HepG2 (cell line): ENCODE results near the gene IQCK. TPM values are rescaled to one million over a fixed set of nuclear protein-coding genes. Genes with fewer than 3 reads are reported as not detected.

ENCODE experiments used
- DRAP1 ChIP-seq: IDR thresholded peaks from 2 replicates; pipeline ENCODE4 v1.6.1; 2016; ENCODE audit warnings: missing genetic modification reagents, missing compliant biosample characterization
- FOSL1 ChIP-seq: sonication (generic); formaldehyde crosslinking; IDR thresholded peaks from 2 replicates; pipeline ENCODE4 v1.9.0; 2021; ENCODE audit warnings: missing genetic modification reagents, borderline replicate concordance
- HNRNPL ChIP-seq: fragments of 200-400 bp; formaldehyde crosslinking; IDR thresholded peaks from 2 replicates; pipeline ENCODE4 v1.6.1; 2017; ENCODE audit warnings: mild to moderate bottlenecking, low read depth, low read length
- LCORL ChIP-seq, 2 experiments: fragments of 450-650 bp in 1 of 2; sonication (generic) in 1 of 2; formaldehyde crosslinking in 1 of 2; IDR thresholded peaks; 2 replicates each; pipeline versions ENCODE4 v1.5.0 to v1.6.1; 2017 to 2020; ENCODE audit warnings: antibody characterized with exemption in 1 of 2, missing genetic modification reagents in 1 of 2
- NCOA2 ChIP-seq: sonication (generic); formaldehyde crosslinking; IDR thresholded peaks from 2 replicates; pipeline ENCODE4 v1.8.0; 2022; ENCODE audit warnings: inconsistent platforms
- RFXANK ChIP-seq: IDR thresholded peaks from 2 replicates; pipeline ENCODE4 v1.6.1; 2016
- ZBTB40 ChIP-seq, 2 experiments: fragments of 450-650 bp in 1 of 2; sonication (generic) in 1 of 2; formaldehyde crosslinking in 1 of 2; IDR thresholded peaks; 2 replicates each; pipeline versions ENCODE4 v1.6.1 to v1.8.0; 2016 to 2022; ENCODE audit warnings: antibody characterized with exemption in 1 of 2, mild to moderate bottlenecking in 1 of 2, missing genetic modification reagents in 1 of 2
- ZNF136 ChIP-seq: sonication (generic); formaldehyde crosslinking; IDR thresholded peaks from 2 replicates; pipeline ENCODE4 v1.8.1; 2022; ENCODE audit warnings: low read depth, mild to moderate bottlenecking, moderate library complexity, missing genetic modification reagents
- ZNF563 ChIP-seq: sonication (generic); formaldehyde crosslinking; IDR thresholded peaks from 2 replicates; pipeline ENCODE4 v1.8.0; 2022; ENCODE audit warnings: mild to moderate bottlenecking, moderate library complexity, missing genetic modification reagents
- ZNF784 ChIP-seq: sonication (generic); formaldehyde crosslinking; IDR thresholded peaks from 2 replicates; pipeline ENCODE4 v1.5.1; 2020; ENCODE audit warnings: missing genetic modification reagents, mild to moderate bottlenecking, borderline replicate concordance
- polyA plus RNA-seq, 8 experiments: library from polyadenylated mRNA; depleted of rRNA in 3 of 8; stranded (reverse) in 7 of 8; unstranded in 1 of 8; fragments of >200 nt; fragmentation: Illumina TruSeq in 4 of 8; extraction: Trizol in 4 of 8; gene quantifications; 2 replicates each; pipeline versions ENCODE4 v1.2.1 to v1.2.3, GENCODE V29; 2011 to 2016; ENCODE audit warnings: low read depth in 4 of 8, missing spikeins in 1 of 8, mixed read lengths in 1 of 8; ENCODE audit not compliant: insufficient read depth in 1 of 8
- total RNA-seq, 5 experiments: library from RNA; depleted of rRNA; stranded (reverse); fragments of >200 nt; fragmentation: Illumina TruSeq; extraction: Trizol; gene quantifications; 2 replicates each; pipeline ENCODE4 v1.2.3, GENCODE V29; 2016; ENCODE audit warnings: low read depth in 1 of 5
- TF ChIP-seq, protein P1 (sequence below): sonication (generic); formaldehyde crosslinking; IDR thresholded peaks from 2 replicates; pipeline ENCODE4 v1.5.1; 2020; ENCODE audit warnings: missing genetic modification reagents, mild to moderate bottlenecking, borderline replicate concordance
- TF ChIP-seq, protein P2 (sequence below): sonication (generic); formaldehyde crosslinking; IDR thresholded peaks from 2 replicates; pipeline ENCODE4 v1.5.0; 2020; ENCODE audit warnings: mild to moderate bottlenecking, missing genetic modification reagents

Gene IQCK
- total and polyA plus RNA-seq, 2 of the 13 experiments (the other 11 are each of a cell fraction or from before 2014, with no cell fraction given), result 5.1 to 7.3 TPM

- TF ChIP-seq DRAP1 (CRISPR knock-in tag) (0 out of 2 replicates have a peak, but pooled peaks have one; percentile 27), ZNF136 (CRISPR knock-in tag) (0 out of 2 replicates have a peak, but pooled peaks have one; percentile 44), RFXANK (CRISPR knock-in tag) (0 out of 2 replicates have a peak, but pooled peaks have one; percentile 44), ZBTB40 (IDR thresholded peaks at IDR 0.05) (no peak), ZBTB40 (CRISPR knock-in tag; IDR thresholded peaks at IDR 0.05) (no peak), NCOA2 (CRISPR knock-in tag) (0 out of 2 replicates have a peak, but pooled peaks have one; percentile 12), HNRNPL (no peak), ZNF784 (CRISPR knock-in tag) (no peak), ZNF563 (CRISPR knock-in tag) (no peak), FOSL1 (CRISPR knock-in tag) (peak; percentile 96), LCORL (IDR thresholded peaks at IDR 0.05) (no peak), LCORL (CRISPR knock-in tag; IDR thresholded peaks at IDR 0.05) (peak; percentile 76)
- TF ChIP-seq, protein P1, sequence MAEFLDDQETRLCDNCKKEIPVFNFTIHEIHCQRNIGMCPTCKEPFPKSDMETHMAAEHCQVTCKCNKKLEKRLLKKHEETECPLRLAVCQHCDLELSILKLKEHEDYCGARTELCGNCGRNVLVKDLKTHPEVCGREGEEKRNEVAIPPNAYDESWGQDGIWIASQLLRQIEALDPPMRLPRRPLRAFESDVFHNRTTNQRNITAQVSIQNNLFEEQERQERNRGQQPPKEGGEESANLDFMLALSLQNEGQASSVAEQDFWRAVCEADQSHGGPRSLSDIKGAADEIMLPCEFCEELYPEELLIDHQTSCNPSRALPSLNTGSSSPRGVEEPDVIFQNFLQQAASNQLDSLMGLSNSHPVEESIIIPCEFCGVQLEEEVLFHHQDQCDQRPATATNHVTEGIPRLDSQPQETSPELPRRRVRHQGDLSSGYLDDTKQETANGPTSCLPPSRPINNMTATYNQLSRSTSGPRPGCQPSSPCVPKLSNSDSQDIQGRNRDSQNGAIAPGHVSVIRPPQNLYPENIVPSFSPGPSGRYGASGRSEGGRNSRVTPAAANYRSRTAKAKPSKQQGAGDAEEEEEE, result no peak
- TF ChIP-seq, protein P2, sequence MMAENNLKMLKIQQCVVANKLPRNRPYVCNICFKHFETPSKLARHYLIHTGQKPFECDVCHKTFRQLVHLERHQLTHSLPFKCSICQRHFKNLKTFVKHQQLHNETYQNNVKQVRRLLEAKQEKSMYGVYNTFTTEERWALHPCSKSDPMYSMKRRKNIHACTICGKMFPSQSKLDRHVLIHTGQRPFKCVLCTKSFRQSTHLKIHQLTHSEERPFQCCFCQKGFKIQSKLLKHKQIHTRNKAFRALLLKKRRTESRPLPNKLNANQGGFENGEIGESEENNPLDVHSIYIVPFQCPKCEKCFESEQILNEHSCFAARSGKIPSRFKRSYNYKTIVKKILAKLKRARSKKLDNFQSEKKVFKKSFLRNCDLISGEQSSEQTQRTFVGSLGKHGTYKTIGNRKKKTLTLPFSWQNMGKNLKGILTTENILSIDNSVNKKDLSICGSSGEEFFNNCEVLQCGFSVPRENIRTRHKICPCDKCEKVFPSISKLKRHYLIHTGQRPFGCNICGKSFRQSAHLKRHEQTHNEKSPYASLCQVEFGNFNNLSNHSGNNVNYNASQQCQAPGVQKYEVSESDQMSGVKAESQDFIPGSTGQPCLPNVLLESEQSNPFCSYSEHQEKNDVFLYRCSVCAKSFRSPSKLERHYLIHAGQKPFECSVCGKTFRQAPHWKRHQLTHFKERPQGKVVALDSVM (CRISPR knock-in tag), result no peak
These were observed 17.7 kb upstream of the IQCK start (continued) for GRCh38 chr16:19700319-19700781.
